Hepatocyte (in vitro differentiated cells): ENCODE measurements around the gene CNTN4.

ENCODE experiments used
- EZH2phosphoT487 ChIP-seq: fragments of 200-600 bp; sonication (generic); IDR thresholded peaks from one replicate; pipeline ENCODE4 v1.6.1; 2018; ENCODE audit warnings: antibody characterized with exemption, mild to moderate bottlenecking, low read depth, moderate library complexity; ENCODE audit not compliant: unreplicated experiment, severe bottlenecking
- TF ChIP-seq, protein P1 (sequence below): fragments of 200-600 bp; sonication (generic); IDR thresholded peaks from 2 replicates; pipeline ENCODE4 v1.5.1; 2016; ENCODE audit warnings: antibody characterized with exemption, mild to moderate bottlenecking; ENCODE audit not compliant: poor library complexity

DNA sequence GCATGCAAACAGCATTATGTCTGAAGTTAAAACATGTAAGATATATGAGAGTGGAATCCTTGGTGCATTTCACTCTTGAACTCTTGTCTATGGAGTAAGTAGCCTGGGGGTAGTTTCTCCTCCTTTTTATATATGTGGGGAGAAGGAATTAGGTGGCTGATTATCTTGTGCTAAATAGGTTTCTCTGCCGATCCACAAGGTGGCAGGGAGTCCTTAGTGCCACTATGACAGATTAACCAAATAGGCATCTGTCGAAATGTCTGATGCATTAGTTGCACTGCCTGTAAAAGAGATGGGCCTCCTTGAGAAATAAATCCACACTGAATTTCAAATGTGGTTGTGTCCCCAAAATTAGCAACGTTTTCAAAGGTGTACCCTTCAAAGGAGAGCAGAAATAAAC, 170.1 kb downstream of the CNTN4 start:
- TF ChIP-seq, protein P1, sequence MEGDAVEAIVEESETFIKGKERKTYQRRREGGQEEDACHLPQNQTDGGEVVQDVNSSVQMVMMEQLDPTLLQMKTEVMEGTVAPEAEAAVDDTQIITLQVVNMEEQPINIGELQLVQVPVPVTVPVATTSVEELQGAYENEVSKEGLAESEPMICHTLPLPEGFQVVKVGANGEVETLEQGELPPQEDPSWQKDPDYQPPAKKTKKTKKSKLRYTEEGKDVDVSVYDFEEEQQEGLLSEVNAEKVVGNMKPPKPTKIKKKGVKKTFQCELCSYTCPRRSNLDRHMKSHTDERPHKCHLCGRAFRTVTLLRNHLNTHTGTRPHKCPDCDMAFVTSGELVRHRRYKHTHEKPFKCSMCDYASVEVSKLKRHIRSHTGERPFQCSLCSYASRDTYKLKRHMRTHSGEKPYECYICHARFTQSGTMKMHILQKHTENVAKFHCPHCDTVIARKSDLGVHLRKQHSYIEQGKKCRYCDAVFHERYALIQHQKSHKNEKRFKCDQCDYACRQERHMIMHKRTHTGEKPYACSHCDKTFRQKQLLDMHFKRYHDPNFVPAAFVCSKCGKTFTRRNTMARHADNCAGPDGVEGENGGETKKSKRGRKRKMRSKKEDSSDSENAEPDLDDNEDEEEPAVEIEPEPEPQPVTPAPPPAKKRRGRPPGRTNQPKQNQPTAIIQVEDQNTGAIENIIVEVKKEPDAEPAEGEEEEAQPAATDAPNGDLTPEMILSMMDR: no peak
- TF ChIP-seq EZH2phosphoT487: no peak
